ENCODE measurements around the gene CCDC142. TPM values are rescaled to one million over a fixed set of nuclear protein-coding genes. Genes with fewer than 3 reads are reported as not detected.
"Not testable (repeated sequence)": the region's sequence is repeated elsewhere in the genome, so short reads cannot be mapped to it uniquely, and the experiment has no call there.

The CCDC142 gene
- polyA plus RNA-seq, 6 donors from 2014 or later = 5.9 to 25.9 (median 12.0) TPM

DNA sequence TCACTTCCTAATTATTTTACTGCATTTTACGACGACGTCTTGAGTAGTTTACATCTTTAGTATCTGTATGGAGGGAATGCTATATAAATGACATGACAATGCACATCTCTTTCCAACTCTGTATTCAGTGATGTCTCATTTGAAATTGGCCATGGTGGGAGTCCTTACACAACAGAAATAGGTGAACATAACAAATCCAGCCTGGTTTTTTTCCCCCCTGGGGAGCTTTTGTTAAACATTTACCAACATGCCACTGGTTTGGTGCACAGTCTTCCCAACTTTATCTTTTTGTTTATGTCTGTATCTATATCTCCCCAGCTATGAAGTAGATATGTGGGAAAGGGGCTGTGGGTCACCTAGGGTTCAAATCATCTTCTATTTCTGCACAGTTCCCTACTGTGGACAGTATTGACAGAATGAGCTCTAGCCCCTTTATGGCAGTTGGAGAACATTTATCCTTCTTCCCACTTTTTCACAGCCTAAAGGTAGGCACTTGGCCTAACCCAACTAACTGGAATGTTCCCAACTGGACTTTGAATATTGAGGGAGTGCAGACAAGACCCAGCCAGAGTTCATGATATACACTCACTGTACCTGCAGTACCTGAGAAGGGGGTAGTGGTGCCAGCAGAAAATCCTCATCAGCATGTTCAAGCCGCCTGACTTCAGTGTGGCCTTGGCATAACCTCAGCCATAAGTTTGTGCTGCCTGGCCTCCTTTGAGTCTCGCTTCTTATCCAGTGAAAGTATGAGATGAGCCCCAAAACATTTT, 35.4 kb downstream of the CCDC142 start:
- peak overlapping the region in 1 of 6 donors; percentile 38 for H3K27ac Mint-ChIP-seq
- ATAC-seq (ENCODE audit: low read depth in 2 of 2) (no peak), DNase-seq (no peak)
- H3K4me3 Mint-ChIP-seq = no peak overlapping the region
- no peaks in the 10 kb centered on the region for H3K9me3 Mint-ChIP-seq
- no peaks in the 10 kb centered on the region for H3K36me3 Mint-ChIP-seq
- peaks cover 18 to 31% (median 30%) of the 10 kb centered on the region in 3 donors for H3K27me3 Mint-ChIP-seq
- H3K4me1 Mint-ChIP-seq = peaks cover 0 to under 1% (median under 1%) of the 10 kb centered on the region in 3 donors

- ATAC-seq (ENCODE audit: low read depth in 2 of 2) = no peak
- no peaks in the 10 kb centered on the region for H3K9me3 Mint-ChIP-seq
Measured at GRCh38 chr2:74444498-74445318, 38.1 kb downstream of the CCDC142 start.

GRCh38 chr2:74442483-74443297, 40.1 kb downstream of the CCDC142 start:
- not testable (repeated sequence) for H3K9me3 Mint-ChIP-seq; DNase-seq; H3K36me3 Mint-ChIP-seq; ATAC-seq (ENCODE audit: low read depth in 2 of 2)
- peak overlapping the region in 1 of 6 donors; percentile 69 for H3K27ac Mint-ChIP-seq
- peak overlapping the region; percentile 67 to 88 (median 82) for H3K4me3 Mint-ChIP-seq
- peaks cover 23 to 48% (median 27%) of the 10 kb centered on the region in 3 donors for H3K27me3 Mint-ChIP-seq
- peaks cover 17 to 33% (median 31%) of the 10 kb centered on the region in 3 donors for H3K4me1 Mint-ChIP-seq

More at GRCh38 chr2:74444498-74445318, 38.1 kb downstream of the CCDC142 start:
- no peak for DNase-seq
- H3K4me1 Mint-ChIP-seq = peaks cover 8 to 19% (median 14%) of the 10 kb centered on the region in 3 donors
- peak overlapping the region in 1 of 6 donors; percentile 64 for H3K27ac Mint-ChIP-seq
- H3K36me3 Mint-ChIP-seq = no peaks in the 10 kb centered on the region
- H3K4me3 Mint-ChIP-seq = peak overlapping the region in 1 of 8 donors; percentile 24
- H3K27me3 Mint-ChIP-seq = peaks cover 23 to 48% (median 36%) of the 10 kb centered on the region in 3 donors

GRCh38 chr2:74441690-74442482, 40.9 kb downstream of the CCDC142 start, which contains the start of gene RTKN:
RTKN (minus strand) TSS chr2:74441937; CDS start chr2:74441816, 121 bp downstream.
- ATAC-seq (ENCODE audit: low read depth in 2 of 2) (peak; percentile 34 to 36), DNase-seq (no peak)
- Mint-ChIP-seq H3K27ac (peak within 1 kb of the TSS in 3 of 6 donors; percentile 34 to 69 (median 61)), H3K9me3 (no peaks in the 10 kb centered on the region), H3K27me3 (peaks cover 18 to 41% (median 19%) of the 10 kb centered on the region in 3 donors), H3K36me3 (no peaks in the 10 kb centered on the region), H3K4me1 (peaks cover 22 to 39% (median 39%) of the 10 kb centered on the region in 3 donors), H3K4me3 (peak within 1 kb of the TSS; percentile 78 to 88 (median 82))

GRCh38 chr2:74441170-74441689, 41.6 kb downstream of the CCDC142 start:
- ATAC-seq (ENCODE audit: low read depth in 2 of 2) = peak in 1 of 2 donors; percentile 43
- Mint-ChIP-seq H3K9me3 (no peaks in the 10 kb centered on the region), H3K27ac (peak overlapping the region in 2 of 6 donors; percentile 34 to 61), H3K4me1 (peaks cover 24 to 43% (median 40%) of the 10 kb centered on the region in 3 donors), H3K27me3 (peaks cover 18 to 36% (median 18%) of the 10 kb centered on the region in 3 donors), H3K4me3 (peak overlapping the region; percentile 52 to 88 (median 80)), H3K36me3 (no peaks in the 10 kb centered on the region)
- no peak for DNase-seq

GRCh38 chr2:74440378-74441169, 42.2 kb downstream of the CCDC142 start:
- H3K27ac Mint-ChIP-seq = peak overlapping the region in 2 of 6 donors; percentile 61 to 85
- no peaks in the 10 kb centered on the region for H3K36me3 Mint-ChIP-seq
- DNase-seq (peak; percentile 62), ATAC-seq (ENCODE audit: low read depth in 2 of 2) (peak; percentile 89)
- peak overlapping the region; percentile 52 to 88 (median 82) for H3K4me3 Mint-ChIP-seq
- H3K27me3 Mint-ChIP-seq = peaks cover 16 to 36% (median 18%) of the 10 kb centered on the region in 3 donors
- no peaks in the 10 kb centered on the region for H3K9me3 Mint-ChIP-seq
- H3K4me1 Mint-ChIP-seq = peaks cover 24 to 43% (median 40%) of the 10 kb centered on the region in 3 donors

GRCh38 chr2:74439803-74440377, 42.9 kb downstream of the CCDC142 start:
- Mint-ChIP-seq H3K4me1 (peaks cover 24 to 43% (median 40%) of the 10 kb centered on the region in 3 donors), H3K27me3 (peaks cover 9 to 30% (median 17%) of the 10 kb centered on the region in 3 donors), H3K9me3 (no peaks in the 10 kb centered on the region), H3K4me3 (peak overlapping the region; percentile 52 to 88 (median 82)), H3K27ac (peak overlapping the region in 4 of 6 donors; percentile 34 to 84 (median 54)), H3K36me3 (no peaks in the 10 kb centered on the region)
- no peak for ATAC-seq (ENCODE audit: low read depth in 2 of 2)
- DNase-seq = no peak

GRCh38 chr2:74439373-74439772, 43.4 kb downstream of the CCDC142 start:
- no peaks in the 10 kb centered on the region for H3K9me3 Mint-ChIP-seq

DNA sequence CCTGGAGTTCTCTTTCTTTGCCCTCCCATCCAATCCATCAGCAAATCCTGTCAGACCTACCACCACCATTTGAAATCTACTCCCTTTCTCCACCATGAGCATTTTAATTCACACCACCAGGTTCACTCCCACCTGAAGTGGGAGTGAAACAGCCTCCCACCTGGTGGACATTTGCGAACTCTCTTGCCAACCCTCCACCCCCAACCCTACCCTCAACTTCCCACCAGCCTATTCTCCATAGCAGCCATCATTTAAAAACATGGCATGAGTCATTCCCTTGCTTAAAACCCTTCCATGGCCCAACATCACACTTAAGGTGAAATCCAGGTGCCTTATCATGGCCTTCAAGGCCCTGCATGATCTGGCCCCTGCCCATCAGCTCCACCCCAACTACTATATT, 44.5 kb downstream of the CCDC142 start:
- DNase-seq = no peak
- no peak for ATAC-seq (ENCODE audit: low read depth in 2 of 2)
- peak overlapping the region in 3 of 6 donors; percentile 26 to 81 (median 39) for H3K27ac Mint-ChIP-seq
- H3K4me3 Mint-ChIP-seq = peak overlapping the region in 2 of 8 donors; percentile 18 to 52
- no peaks in the 10 kb centered on the region for H3K36me3 Mint-ChIP-seq
- H3K27me3 Mint-ChIP-seq = peaks cover 7 to 21% (median 8%) of the 10 kb centered on the region in 3 donors
- no peaks in the 10 kb centered on the region for H3K9me3 Mint-ChIP-seq
- H3K4me1 Mint-ChIP-seq = peaks cover 24 to 43% (median 40%) of the 10 kb centered on the region in 3 donors

More at GRCh38 chr2:74439373-74439772, 43.4 kb downstream of the CCDC142 start:
- H3K4me1 Mint-ChIP-seq = peaks cover 24 to 43% (median 40%) of the 10 kb centered on the region in 3 donors
- DNase-seq (no peak), ATAC-seq (ENCODE audit: low read depth in 2 of 2) (no peak)
- H3K4me3 Mint-ChIP-seq = peak overlapping the region in 7 of 8 donors; percentile 49 to 83 (median 81)
- H3K36me3 Mint-ChIP-seq = no peaks in the 10 kb centered on the region
- H3K27ac Mint-ChIP-seq = peak overlapping the region in 1 of 6 donors; percentile 47
- H3K27me3 Mint-ChIP-seq = peaks cover 8 to 26% (median 12%) of the 10 kb centered on the region in 3 donors

- no peak for ATAC-seq (ENCODE audit: low read depth in 2 of 2)
- no peak for DNase-seq
- no peaks in the 10 kb centered on the region for H3K9me3 Mint-ChIP-seq
- H3K4me3 Mint-ChIP-seq = no peak overlapping the region
- no peaks in the 10 kb centered on the region for H3K36me3 Mint-ChIP-seq
- H3K4me1 Mint-ChIP-seq = peaks cover 21 to 40% (median 36%) of the 10 kb centered on the region in 3 donors
- H3K27ac Mint-ChIP-seq = peak overlapping the region in 1 of 6 donors; percentile 86
- H3K27me3 Mint-ChIP-seq = peaks cover 1 to 14% (median 3%) of the 10 kb centered on the region in 3 donors
Measured at GRCh38 chr2:74436848-74437695, 45.7 kb downstream of the CCDC142 start.
